GM10847 (cell line): Measurements from ENCODE around the gene SNAI1.

Experiments
- POLR2A ChIP-seq: IDR thresholded peaks from 2 replicates; pipeline ENCODE4 v1.6.1; 2011; ENCODE audit not compliant: insufficient read length; ENCODE audit errors: extremely low read depth

The SNAI1 gene

GRCh38 chr20:49999329-49999728 lies 16.5 kb downstream of the SNAI1 start:
- TF ChIP-seq POLR2A: no peak

GRCh38 chr20:50001784-50002311 lies 19.1 kb downstream of the SNAI1 start:
- TF ChIP-seq POLR2A: no peak

GRCh38 chr20:50003253-50003656 lies 20.5 kb downstream of the SNAI1 start:
- no peak for TF ChIP-seq POLR2A

DNA sequence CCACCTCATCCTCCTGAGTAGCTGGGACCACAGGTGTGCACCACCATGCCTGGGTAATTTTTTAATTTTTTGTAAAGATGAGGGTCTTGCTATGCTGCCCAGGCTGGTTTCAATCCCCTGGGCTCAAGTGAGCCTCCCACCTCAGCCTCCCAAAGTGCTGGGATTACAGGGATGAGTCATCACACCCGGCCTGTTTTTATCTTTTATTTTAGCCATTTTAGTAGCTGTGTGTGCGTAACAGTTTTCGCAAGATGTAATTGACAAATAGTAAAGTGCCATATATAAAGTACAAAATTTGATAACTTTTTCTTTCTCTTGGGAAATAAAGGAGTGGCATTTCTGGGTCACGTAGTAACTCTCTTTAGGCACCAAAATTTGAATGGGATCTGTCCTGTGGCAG lies 21.4 kb downstream of the SNAI1 start:
- TF ChIP-seq POLR2A: no peak

DNA sequence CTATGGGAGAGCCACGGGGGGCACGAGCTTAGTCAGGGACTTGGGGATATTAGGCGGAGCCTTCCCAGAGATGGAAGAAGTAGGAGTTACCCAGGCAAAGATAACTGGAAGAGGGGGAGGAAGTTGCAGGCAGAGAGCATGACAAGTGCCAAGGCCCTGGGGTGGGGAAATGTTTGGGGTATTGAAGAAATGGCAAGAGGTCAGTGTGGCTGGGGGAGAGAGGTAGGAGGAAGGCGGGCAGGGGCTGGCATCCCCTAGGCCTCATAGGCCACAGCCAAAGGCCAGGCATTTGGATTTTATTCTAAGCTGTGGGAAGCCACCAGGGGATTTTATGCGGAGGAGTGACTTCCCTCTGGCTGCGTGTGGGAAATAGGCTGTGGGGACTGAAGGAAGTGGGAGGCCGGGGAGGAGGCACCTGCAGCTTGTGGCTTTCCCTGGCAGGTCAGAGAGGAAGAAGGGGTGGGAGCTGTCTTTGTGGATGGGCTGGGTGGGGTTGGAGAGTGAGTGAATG lies 22.7 kb downstream of the SNAI1 start:
- TF ChIP-seq POLR2A: no peak

DNA sequence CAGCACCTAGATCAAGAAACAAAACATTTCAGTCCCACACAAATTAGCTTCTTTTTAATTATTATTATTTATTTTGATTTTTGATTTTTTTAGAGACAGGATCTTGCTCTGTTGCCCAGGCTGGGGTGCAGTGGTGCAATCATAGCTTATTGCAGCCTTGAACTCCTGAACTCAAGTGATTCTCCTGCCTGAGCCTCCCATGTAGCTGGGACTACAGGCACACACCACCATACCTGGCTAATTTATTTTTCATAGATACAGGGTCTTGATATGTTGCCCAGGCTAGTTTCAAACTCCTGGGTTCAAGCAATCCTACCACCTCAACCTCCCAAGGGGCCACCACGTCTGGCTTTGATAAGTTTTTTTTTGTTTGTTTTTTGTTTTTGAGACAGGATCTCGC lies 24.6 kb downstream of the SNAI1 start:
- no peak for TF ChIP-seq POLR2A

DNA sequence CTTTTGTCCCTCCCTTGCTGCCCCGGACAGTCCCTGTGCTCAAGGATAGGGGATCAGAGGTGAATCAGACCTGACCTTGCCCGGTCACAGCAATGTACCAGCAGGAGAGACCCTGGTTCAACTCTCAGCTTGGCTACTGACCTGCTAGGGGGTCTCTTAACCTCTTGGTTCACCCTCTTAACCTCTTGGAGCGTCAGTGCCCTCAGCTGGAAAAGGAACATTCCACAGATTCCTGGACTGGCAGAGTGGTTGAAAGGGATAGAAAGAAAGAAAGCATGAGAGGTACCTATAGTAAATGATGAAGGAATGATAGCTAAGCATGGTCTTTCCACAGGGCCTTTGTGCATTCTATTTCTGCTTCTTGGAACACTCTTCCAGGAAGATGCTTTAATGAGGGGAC lies 25.2 kb downstream of the SNAI1 start:
- TF ChIP-seq POLR2A: no peak

- no peak for TF ChIP-seq POLR2A
Observed at GRCh38 chr20:50009521-50010454, 27.0 kb downstream of the SNAI1 start.

DNA sequence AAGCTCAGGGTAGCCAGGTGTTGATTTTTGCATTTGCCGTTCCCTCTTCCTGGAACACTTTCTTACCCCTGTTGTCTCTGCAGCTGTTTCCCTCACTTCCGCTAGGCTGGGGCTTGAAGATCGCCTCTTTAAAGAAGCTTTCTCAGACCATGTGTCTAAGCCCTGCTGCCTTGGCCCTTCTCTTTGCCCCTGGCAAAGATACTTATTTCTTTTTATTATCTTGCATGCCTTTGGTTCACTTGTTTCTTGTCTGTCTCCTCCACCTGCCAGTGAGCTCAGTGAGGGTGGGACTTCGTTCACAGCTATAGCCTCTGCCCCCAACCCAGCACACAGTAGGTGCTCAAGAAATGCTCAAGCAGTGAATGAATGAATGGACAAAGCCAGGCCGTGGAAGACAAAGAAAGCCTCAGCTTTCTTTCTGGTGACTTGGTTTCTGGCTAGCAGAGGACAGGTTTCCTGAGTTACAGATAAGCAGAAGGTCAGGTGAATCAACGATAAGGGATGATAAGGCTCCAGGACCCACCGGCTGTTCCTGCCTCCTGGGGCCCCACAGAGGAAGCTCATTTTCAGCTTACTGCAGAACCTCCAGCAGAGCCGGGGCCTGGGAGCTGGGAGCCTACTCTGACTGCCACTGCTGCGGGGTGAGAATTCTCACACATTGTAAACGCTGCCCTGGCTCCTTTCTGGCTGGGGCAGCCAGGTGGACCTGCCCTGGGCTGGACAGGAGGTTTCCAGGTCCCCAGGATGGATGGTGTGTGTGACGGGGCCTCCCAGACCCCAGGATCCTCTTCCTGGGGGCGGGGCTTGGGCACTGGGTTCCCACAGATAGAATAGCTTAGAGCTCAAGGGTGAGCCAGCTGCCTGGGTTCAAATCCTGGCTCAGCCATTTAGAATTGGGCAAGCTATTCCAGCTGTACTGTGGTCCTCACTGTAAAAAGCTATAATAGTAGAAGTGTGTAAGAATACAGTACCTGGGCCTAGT lies 29.8 kb downstream of the SNAI1 start:
- TF ChIP-seq POLR2A: no peak

GRCh38 chr20:50013976-50014375 lies 31.2 kb downstream of the SNAI1 start:
- TF ChIP-seq POLR2A: no peak

DNA sequence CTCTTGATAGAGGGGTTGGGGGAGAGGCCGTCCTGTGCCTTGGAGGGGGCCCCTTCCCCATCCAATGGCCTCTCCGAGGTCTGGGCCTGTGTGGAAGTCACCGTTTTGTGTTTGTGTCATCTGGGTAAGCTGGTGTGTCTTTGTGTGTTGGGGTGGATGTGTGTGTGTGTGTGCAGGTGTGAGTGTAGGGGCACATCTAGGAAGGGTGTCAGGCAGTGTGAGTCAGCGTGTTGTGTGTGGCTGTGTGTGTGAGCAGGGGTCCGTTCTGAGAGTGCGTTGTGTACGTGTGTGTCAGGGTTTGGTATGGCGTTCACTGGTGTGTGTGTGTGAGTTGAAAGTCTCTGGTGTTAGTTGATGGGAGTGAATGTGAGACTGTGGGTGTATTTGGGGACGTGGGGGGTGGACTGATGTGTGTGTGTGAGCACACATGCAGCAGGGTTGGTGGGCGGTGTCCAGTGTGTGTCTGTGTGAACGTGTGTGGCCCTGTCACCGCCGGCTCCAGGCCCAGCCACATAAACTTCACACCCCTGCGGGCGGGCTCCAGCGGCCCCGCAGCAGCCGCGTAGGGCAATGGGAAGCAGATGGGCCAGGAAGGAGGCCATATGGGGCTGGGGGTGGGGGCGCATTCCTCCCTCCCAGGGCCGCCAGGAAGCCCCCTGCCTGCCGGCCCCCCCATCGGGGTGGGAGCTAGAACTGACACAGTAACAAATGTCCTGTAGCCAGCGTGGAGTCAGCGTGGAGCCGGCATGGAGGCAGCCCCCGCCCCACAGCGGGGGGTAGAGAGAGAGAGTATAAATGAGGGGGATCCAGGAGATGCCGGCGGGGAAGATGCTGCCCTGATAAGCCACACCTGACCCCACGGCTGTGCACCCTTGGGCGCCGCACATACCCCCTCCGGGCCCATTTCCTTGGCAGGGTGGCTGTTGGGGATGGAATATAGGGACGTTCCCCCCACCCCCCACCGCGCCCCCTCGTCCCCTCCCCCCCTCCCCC lies 32.1 kb downstream of the SNAI1 start:
- TF ChIP-seq POLR2A: no peak

DNA sequence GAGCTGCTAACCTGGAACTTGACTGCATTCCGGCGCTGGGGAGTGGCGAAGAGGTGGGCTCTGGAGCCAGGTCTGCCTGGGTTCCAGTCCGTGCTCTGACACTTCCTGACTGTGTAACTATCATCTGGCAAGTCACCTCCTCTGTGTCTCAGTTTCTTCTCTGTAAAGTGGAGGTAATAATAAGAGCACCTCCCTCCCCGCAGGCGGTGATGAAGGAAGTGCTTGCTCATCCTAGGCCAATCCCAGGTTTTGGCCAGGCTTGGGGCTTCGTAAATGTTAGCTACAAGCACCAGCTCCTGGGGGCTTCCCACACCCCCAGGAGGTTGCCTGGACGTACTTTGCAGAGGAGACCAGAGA lies 32.8 kb downstream of the SNAI1 start:
- TF ChIP-seq POLR2A: no peak

GRCh38 chr20:50015993-50016770 lies 33.4 kb downstream of the SNAI1 start:
- no peak for TF ChIP-seq POLR2A
